Thymus (tissue), 11 donors: Measurements from ENCODE around the gene ZC3HAV1. TPM values are rescaled to one million over a fixed set of nuclear protein-coding genes. Genes with fewer than 3 reads are reported as not detected.
A peak's percentile ranks its signal among the peaks of the same experiment; 100 is the strongest.
"Not testable (repeated sequence)": the region's sequence is repeated elsewhere in the genome, so short reads cannot be mapped to it uniquely, and the experiment has no call there.

ENCODE experiments used
- DNase-seq, 9 donors: peaks; one replicate each; pipeline ENCODE4 v3.0.0-alpha.2; 2013; ENCODE audit warnings: low spot score in 9 of 9, low read depth in 6 of 9, missing footprints in 1 of 9
- H3K27ac ChIP-seq, 2 donors: one replicate each; pipeline ENCODE4 v1.5.1; 2013; ENCODE audit warnings: control low read depth in 1 of 2, low read depth in 1 of 2, low read length in 1 of 2, mild to moderate bottlenecking in 1 of 2, moderate library complexity in 1 of 2
- H3K27me3 ChIP-seq, 2 donors: one replicate each; pipeline ENCODE4 v1.5.1; 2013; ENCODE audit warnings: low read length in 1 of 2; ENCODE audit not compliant: control insufficient read depth in 2 of 2, insufficient read depth in 1 of 2
- H3K36me3 ChIP-seq, 2 donors: one replicate each; pipeline ENCODE4 v1.5.1; 2013; ENCODE audit warnings: low read length in 1 of 2, mild to moderate bottlenecking in 1 of 2, moderate library complexity in 1 of 2; ENCODE audit not compliant: control insufficient read depth in 2 of 2, insufficient read depth in 2 of 2
- H3K4me1 ChIP-seq, 2 donors: one replicate each; pipeline ENCODE4 v1.5.1; 2013; ENCODE audit warnings: low read length in 2 of 2; ENCODE audit not compliant: control insufficient read depth in 2 of 2, insufficient read depth in 2 of 2
- H3K4me3 ChIP-seq, 2 donors: one replicate each; pipeline ENCODE4 v1.5.1; 2013; ENCODE audit warnings: low read length in 2 of 2, control low read depth in 1 of 2, mild to moderate bottlenecking in 1 of 2
- H3K9me3 ChIP-seq, 2 donors: one replicate each; pipeline ENCODE4 v1.5.1; 2013; ENCODE audit warnings: low read length in 1 of 2, mild to moderate bottlenecking in 1 of 2; ENCODE audit not compliant: control insufficient read depth in 2 of 2, insufficient read depth in 1 of 2
- WGBS: extraction: QIAGEN DNeasy Blood & Tissue Kit; methylation state at CpG from one replicate; pipeline ENCODE4 v1.1.7; 2013; 5-methylcytosine and 5-hydroxymethylcytosine counted together
- polyA plus RNA-seq: library from polyadenylated mRNA; stranded (reverse); fragments of 200-250 nt; gene quantifications from one replicate; pipeline ENCODE4 v1.2.3, GENCODE V29; 2013
- total RNA-seq: library from RNA; stranded (reverse); fragments of 120-200 nt; gene quantifications from one replicate; pipeline ENCODE4 v1.2.4, GENCODE V29; 2013
- donor health status: healthy.

ZC3HAV1 gene
- total and polyA plus RNA-seq, 2 donors: 26.5 to 27.4 TPM

DNA sequence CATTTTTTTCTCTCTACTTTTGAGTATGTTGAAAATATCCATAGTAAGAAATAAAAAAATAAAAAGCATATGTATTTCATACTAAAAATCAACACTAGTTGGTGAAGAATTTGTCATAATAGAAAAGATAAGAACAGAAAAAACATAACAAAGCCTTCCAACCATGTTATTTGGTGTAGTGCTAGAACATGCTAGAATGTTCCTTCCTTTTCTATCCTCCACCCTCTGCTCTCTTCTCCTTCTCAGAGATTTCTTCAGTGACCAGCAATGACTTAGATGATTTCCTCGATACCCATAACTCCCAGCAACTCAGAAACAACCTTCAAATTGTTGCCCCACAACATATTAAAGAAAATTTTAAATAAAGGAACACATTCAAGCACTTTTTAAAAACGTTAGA lies 2.6 kb downstream of the ZC3HAV1 start:
- DNase-seq: peak in 7 of 9 donors; percentile 56 to 89 (median 78)
- Histone ChIP-seq H3K36me3 (peaks cover 4 to 9% of the 10 kb centered on the region in 2 donors), H3K27ac (peak overlapping the region in 1 of 2 donors; percentile 96), H3K9me3 (no peaks in the 10 kb centered on the region), H3K27me3 (no peaks in the 10 kb centered on the region), H3K4me3 (peak overlapping the region; percentile 69 to 93), H3K4me1 (peaks cover 12 to 32% of the 10 kb centered on the region in 2 donors)
- WGBS: 3% methylated on average over 2 of the region's 2 CpGs

DNA sequence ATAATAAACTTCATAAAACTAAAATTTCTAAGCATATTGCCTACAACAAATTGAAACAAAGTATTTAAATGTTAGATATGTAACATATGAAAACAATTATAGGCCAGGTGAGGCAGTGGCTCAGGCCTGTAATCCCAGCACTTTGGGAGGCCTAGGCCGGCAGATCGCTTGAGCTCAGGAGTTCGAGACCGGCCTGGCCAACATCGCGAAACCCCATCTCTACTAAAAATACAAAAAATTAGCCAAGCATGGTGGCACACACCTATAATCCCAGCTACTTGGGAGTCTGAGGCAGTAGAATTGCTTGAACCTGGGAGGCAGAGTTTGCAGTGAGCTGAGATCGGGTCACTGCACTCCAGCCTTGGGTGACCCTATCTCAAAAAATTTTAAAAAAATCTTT lies 3.3 kb downstream of the ZC3HAV1 start:
- not testable (repeated sequence) for H3K27me3 ChIP-seq, DNase-seq, H3K36me3 ChIP-seq, H3K9me3 ChIP-seq
- Histone ChIP-seq H3K4me1 (peaks cover 12 to 33% of the 10 kb centered on the region in 2 donors), H3K27ac (peak overlapping the region; percentile 11 to 96), H3K4me3 (peak overlapping the region; percentile 69 to 93)
- 22% methylated on average over 7 of the region's 7 CpGs for WGBS

DNA sequence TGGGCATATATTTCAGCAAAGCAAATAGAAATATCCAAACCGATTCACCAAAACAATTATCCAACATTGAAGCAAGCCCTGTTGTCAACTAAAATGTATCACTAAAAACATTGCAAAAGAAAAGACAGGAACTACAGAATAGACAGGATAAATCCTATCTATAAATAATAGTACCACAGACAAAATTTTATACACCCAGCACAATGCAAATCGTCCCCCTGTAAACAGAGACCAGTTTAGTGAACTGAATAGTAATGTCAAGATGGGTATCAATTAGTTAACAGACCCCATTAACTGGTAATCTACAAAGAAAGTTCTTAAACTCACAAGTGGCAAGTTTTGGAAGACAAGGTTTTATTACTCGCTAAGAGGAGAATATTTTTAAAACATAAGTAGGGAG lies 4.0 kb downstream of the ZC3HAV1 start:
- Histone ChIP-seq H3K27ac (peak overlapping the region in 1 of 2 donors; percentile 96), H3K4me1 (peaks cover 12 to 33% of the 10 kb centered on the region in 2 donors), H3K4me3 (peak overlapping the region; percentile 68 to 93), H3K9me3 (no peaks in the 10 kb centered on the region), H3K27me3 (no peaks in the 10 kb centered on the region), H3K36me3 (peaks cover 4 to 9% of the 10 kb centered on the region in 2 donors)
- DNase-seq: peak in 1 of 9 donors; percentile 31
- 20% methylated on average over 3 of the region's 3 CpGs for WGBS

DNA sequence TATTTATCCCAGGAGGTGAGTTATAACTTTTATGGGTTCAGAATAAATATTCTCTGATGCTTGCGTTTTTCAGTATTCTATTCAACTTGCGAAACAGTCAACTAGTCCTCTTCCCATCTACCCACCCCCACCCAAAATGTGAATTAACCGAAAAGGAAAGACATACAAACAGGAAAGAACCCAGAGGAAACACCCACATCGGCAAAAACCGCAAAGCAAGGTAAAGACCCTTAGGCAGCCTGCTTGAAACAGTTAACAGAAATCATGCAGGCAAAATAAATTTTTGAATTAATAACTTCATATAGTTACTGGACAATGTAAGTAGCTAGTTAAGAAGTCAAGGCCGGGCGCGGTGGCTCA lies 5.4 kb downstream of the ZC3HAV1 start:
- peaks cover 8 to 26% of the 10 kb centered on the region in 2 donors for H3K4me1 ChIP-seq
- H3K36me3 ChIP-seq: peaks cover 4 to 9% of the 10 kb centered on the region in 2 donors
- H3K9me3 ChIP-seq: no peaks in the 10 kb centered on the region
- H3K27me3 ChIP-seq: no peaks in the 10 kb centered on the region
- H3K4me3 ChIP-seq: peak overlapping the region; percentile 68 to 93
- peak overlapping the region; percentile 77 to 96 for H3K27ac ChIP-seq
- WGBS: 7% methylated on average over 8 of the region's 8 CpGs
- DNase-seq: peak in 6 of 9 donors; percentile 73 to 89 (median 76)

DNA sequence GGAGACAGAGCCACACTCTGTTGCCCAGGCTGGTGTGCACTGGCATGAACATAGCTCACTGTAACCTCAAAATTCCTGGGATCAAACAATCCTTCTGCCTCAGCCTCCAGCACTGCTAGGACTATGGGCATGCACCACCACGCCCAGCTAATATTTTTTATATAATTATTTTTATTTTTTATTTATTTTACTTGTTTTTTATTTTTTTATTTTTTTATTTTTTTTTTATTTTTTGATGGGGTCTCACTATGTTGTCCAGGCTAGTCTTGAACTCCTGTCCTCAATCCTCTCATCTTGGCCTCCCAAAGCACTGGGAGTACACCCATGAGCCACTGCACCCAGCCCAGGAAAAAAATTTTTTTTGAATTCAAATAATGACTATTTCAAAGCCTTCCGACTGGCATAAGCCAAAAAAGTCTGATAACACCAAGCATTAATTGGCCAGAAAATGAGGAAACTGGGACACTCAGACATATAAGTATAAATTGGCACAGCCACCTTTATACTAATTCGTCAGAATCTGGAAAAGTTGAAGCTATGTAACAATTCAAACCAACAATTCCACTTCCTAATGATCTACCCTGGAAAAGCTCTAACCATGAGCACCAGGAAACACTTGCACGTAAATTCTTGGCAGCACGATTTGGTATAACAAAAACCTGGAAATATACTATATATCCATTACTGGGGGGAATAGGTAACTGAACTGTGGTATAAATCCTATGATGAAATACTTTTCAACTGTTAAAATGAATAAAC lies 6.3 kb downstream of the ZC3HAV1 start:
- H3K27me3 ChIP-seq: no peaks in the 10 kb centered on the region
- peak overlapping the region in 1 of 2 donors; percentile 96 for H3K27ac ChIP-seq
- no peak for DNase-seq
- 36% methylated on average over 5 of the region's 5 CpGs for WGBS
- H3K4me1 ChIP-seq: peaks cover 8 to 26% of the 10 kb centered on the region in 2 donors
- H3K36me3 ChIP-seq: peaks cover 2 to 15% of the 10 kb centered on the region in 2 donors
- H3K4me3 ChIP-seq: peak overlapping the region; percentile 68 to 93
- H3K9me3 ChIP-seq: no peaks in the 10 kb centered on the region

- H3K4me3 ChIP-seq, H3K27me3 ChIP-seq, H3K9me3 ChIP-seq, DNase-seq, H3K27ac ChIP-seq: not testable (repeated sequence)
- Histone ChIP-seq H3K36me3 (peaks cover 6 to 21% of the 10 kb centered on the region in 2 donors), H3K4me1 (peaks cover 11 to 34% of the 10 kb centered on the region in 2 donors)
- WGBS: 72% methylated on average over 4 of the region's 4 CpGs
These were observed 7.8 kb downstream of the ZC3HAV1 start for GRCh38 chr7:139101637-139102158.

- H3K36me3 ChIP-seq: peaks cover 6 to 23% of the 10 kb centered on the region in 2 donors
- H3K27me3 ChIP-seq: no peaks in the 10 kb centered on the region
- no peak for DNase-seq
- H3K4me3 ChIP-seq: no peak overlapping the region
- 91% methylated on average over 8 of the region's 8 CpGs for WGBS
- H3K4me1 ChIP-seq: peaks cover 21 to 47% of the 10 kb centered on the region in 2 donors
- no peaks in the 10 kb centered on the region for H3K9me3 ChIP-seq
- H3K27ac ChIP-seq: no peak overlapping the region
These were observed 10.2 kb downstream of the ZC3HAV1 start for GRCh38 chr7:139099172-139099947.

DNA sequence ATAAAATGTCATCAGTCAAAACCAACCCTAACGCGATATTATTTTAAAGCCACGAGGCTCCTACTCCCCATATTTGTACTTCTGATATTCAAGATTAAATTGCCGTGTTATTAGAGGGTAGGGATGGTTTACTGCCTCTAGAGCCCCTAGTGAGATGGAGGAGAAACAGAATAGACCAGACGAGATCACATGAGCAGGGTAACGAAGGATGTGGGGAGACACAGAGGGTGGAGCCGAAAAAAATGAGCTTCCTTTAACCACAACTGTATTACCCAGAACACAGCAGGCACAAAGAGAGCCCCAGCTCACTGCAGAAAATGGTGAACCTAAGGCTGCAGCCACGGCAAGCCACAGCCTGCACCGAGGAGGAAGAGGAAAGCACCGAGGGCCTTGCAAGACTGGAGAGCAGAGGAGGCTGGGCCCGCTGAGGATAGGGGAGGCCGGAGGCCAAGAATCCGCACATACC lies 14.3 kb downstream of the ZC3HAV1 start:
- 7% methylated on average over 13 of the region's 13 CpGs for WGBS
- DNase-seq: peak; percentile 81 to 97 (median 89)
- peaks cover 23 to 57% of the 10 kb centered on the region in 2 donors for H3K4me1 ChIP-seq

More for the DNA sequence above, 14.3 kb downstream of the ZC3HAV1 start:
- Histone ChIP-seq H3K27me3 (no peaks in the 10 kb centered on the region), H3K4me3 (peak overlapping the region; percentile 36 to 46), H3K36me3 (peaks cover 20 to 45% of the 10 kb centered on the region in 2 donors), H3K9me3 (peaks cover 0 to 3% of the 10 kb centered on the region in 2 donors), H3K27ac (peak overlapping the region; percentile 95 to 97)
